Mesodermal cell (in vitro differentiated cells): ENCODE measurements around the gene APLP2.
"Not testable (repeated sequence)": the region's sequence is repeated elsewhere in the genome, so short reads cannot be mapped to it uniquely, and the experiment has no call there.

ENCODE experiments used
- H3K27ac ChIP-seq: 2 replicates; pipeline ENCODE4 v1.7.0; 2013; ENCODE audit warnings: mild to moderate bottlenecking, low read depth, low read length, moderate library complexity; ENCODE audit not compliant: severe bottlenecking
- H3K36me3 ChIP-seq: 2 replicates; pipeline ENCODE4 v1.7.1; 2013; ENCODE audit warnings: mild to moderate bottlenecking, low read length, moderate library complexity; ENCODE audit not compliant: control insufficient read depth, insufficient read depth
- H3K4me1 ChIP-seq: one replicate; pipeline ENCODE4 v1.7.1; 2013; ENCODE audit warnings: mild to moderate bottlenecking, low read length; ENCODE audit not compliant: insufficient read depth, control insufficient read depth, poor library complexity, severe bottlenecking
- H3K4me3 ChIP-seq: 2 replicates; pipeline ENCODE4 v1.7.0; 2013; ENCODE audit warnings: low read length, control low read depth, mild to moderate bottlenecking; ENCODE audit not compliant: insufficient read depth, poor library complexity, severe bottlenecking; ENCODE audit errors: extremely low read depth
- H3K9me3 ChIP-seq: 2 replicates; pipeline ENCODE4 v1.7.1; 2013; ENCODE audit warnings: mild to moderate bottlenecking, low read length, moderate library complexity; ENCODE audit not compliant: control insufficient read depth
- WGBS, 2 experiments: methylation state at CpG; one replicate each; pipeline ENCODE4 v1.1.5; 2013; ENCODE audit warnings: missing lambda C conversion rate in 2 of 2; ENCODE audit not compliant: insufficient coverage in 2 of 2; 5-methylcytosine and 5-hydroxymethylcytosine counted together

The APLP2 gene

DNA sequence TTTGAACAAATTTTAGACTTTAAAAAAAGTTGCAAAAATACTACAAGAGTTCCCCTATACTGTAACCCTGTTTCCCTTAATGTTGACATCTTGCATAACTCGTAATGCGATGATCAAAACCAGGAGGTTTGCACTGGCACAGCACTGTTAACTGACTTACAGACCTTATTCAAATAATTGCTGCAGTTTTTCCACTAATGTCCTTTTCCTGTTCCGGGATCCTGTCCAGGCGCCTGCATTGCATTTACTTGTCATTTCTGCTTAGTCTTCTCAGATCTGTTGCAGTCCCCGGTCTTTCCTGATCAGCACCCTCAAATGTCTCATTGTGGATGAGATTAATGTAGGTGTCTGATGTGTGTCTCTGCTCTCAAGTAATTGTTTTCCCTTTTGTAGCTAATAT, 32.0 kb downstream of the APLP2 start:
- H3K9me3 ChIP-seq: no peaks in the 10 kb centered on the region
- peaks cover 15% of the 10 kb centered on the region for H3K4me1 ChIP-seq
- WGBS, 2 experiments: 92 to 96% methylated on average over 4 to 5 of the region's 5 CpGs
- H3K36me3 ChIP-seq: peaks cover 14% of the 10 kb centered on the region
- no peak overlapping the region for H3K4me3 ChIP-seq
- H3K27ac ChIP-seq: no peak overlapping the region

DNA sequence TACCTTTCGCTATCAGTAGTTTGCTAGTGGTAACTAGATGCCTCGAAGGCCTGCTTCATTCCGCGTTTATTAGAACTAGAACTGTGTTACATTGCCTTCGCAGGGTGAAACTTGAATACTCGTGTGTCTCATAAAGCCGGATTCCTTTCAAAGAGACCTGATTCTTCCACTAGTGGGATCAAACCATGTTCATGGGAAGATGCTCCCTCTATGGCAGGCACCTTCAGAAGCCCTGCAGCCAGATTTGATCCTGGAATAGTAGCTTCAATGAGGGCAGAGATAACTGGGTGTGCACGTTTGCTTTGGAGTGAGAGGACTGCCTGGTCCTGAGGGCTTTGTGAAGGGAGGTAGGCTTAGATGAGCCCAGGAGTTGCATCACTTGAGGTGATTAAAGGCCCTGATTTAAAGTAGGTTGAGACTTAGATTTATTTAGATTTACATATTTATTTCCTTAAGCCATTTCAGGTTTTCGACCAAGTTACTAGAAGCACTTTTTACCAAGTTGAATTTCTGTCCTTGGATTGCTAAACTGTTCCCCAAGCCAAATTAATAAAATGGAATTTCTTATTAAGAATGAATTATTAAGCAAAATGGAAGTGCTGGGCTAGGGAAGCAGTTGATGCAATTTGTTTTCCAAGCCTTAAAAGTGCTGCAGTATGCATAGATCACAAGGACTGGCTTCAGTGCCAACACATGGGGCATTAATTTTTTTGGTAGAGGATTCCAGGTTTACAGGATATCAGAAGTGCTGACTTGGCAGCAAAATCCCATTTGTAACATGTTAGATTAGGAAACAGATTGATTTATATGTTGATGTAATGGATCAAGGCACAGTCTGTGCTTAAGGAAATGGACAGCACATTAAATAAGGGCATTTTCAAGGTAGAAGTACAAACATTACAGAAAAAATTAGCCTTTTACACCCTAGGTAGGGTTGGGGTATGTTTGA, 32.9 kb downstream of the APLP2 start:
- Histone ChIP-seq H3K27ac (peak overlapping the region; percentile 29), H3K4me3 (no peak overlapping the region), H3K9me3 (no peaks in the 10 kb centered on the region), H3K4me1 (peaks cover 15% of the 10 kb centered on the region), H3K36me3 (peaks cover 18% of the 10 kb centered on the region)
- 89 to 92% methylated on average over 8 of the region's 9 CpGs for WGBS, 2 experiments

DNA sequence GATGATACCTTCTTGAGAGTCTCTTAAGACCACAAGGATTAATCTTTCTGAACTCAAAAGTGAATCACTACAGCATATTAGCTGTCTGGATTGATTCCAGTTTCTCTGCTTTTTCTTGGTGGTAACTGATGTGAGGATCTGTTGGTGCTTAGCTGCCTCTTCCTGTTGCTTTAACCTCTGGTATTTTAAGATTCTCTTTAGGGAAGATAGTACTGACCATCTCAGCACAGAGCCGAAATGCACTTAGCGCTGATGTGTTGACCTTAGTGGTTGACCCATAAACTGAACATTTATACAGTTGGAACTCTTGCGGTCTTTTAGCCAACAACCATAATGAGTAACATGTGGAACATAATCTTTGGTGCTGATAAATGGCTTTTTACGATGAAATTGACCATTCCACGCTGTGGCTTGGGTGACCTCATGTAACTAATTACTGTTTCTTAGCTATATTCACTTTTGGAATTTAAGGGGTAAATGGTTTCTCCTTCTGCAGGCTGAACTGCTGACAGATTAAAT, 33.7 kb downstream of the APLP2 start:
- 90 to 100% methylated on average over 1 to 2 of the region's 5 CpGs for WGBS, 2 experiments
- peak overlapping the region; percentile 29 for H3K27ac ChIP-seq
- peaks cover 19% of the 10 kb centered on the region for H3K36me3 ChIP-seq
- peaks cover 15% of the 10 kb centered on the region for H3K4me1 ChIP-seq
- H3K9me3 ChIP-seq: no peaks in the 10 kb centered on the region
- H3K4me3 ChIP-seq: no peak overlapping the region

DNA sequence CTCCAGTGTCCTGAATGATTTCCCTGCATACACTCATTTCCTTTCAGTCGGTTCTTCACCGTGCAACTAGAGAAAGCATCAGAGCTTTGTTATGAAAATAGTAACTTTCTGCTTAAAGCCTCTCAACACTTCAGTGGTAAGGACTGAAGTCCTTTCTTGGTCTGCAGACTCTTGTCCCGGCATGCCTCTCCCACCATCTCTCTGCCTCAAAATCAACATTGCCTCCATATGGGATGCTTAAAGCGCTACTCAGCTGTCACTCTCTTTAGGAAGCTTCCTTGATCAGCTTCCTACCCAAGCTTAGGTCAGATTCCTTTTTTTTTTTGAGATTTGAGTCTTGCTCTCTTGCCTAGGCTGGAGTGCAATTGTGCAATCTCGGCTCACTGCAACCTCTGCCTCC, 36.7 kb downstream of the APLP2 start:
- WGBS, 2 experiments: 90 to 94% methylated on average over 2 to 5 of the region's 5 CpGs
- peaks cover 15% of the 10 kb centered on the region for H3K4me1 ChIP-seq
- H3K27ac ChIP-seq: no peak overlapping the region
- no peaks in the 10 kb centered on the region for H3K9me3 ChIP-seq
- H3K36me3 ChIP-seq: peaks cover 34% of the 10 kb centered on the region
- H3K4me3 ChIP-seq: no peak overlapping the region

DNA sequence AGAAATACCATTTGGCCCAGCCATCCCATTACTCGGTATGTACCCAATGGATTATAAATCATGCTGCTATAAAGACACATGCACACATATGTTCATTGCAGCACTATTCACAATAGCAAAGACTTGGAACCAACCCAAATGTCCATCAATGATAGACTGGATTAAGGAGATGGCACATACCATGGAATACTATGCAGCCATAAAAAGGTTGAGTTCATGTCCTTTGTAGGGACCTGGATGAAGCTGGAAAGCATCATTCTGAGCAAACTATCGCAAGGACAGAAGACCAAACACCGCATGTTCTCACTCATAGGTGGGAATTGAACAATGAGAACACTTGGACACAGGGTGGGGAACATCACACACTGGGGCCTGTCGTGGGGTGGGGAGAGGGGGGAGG, 39.0 kb downstream of the APLP2 start:
- peaks cover 57% of the 10 kb centered on the region for H3K36me3 ChIP-seq
- H3K4me1 ChIP-seq, H3K27ac ChIP-seq, H3K9me3 ChIP-seq, H3K4me3 ChIP-seq: not testable (repeated sequence)
- 100% methylated on average over 2 to 3 of the region's 4 CpGs for WGBS, 2 experiments

- peaks cover 64% of the 10 kb centered on the region for H3K36me3 ChIP-seq
- H3K9me3 ChIP-seq: no peaks in the 10 kb centered on the region
- 100% methylated on average over 1 to 2 of the region's 2 CpGs for WGBS, 2 experiments
- no peak overlapping the region for H3K4me3 ChIP-seq
- no peak overlapping the region for H3K27ac ChIP-seq
- H3K4me1 ChIP-seq: no peaks in the 10 kb centered on the region
These were observed 39.7 kb downstream of the APLP2 start for GRCh38 chr11:130109386-130109785.

DNA sequence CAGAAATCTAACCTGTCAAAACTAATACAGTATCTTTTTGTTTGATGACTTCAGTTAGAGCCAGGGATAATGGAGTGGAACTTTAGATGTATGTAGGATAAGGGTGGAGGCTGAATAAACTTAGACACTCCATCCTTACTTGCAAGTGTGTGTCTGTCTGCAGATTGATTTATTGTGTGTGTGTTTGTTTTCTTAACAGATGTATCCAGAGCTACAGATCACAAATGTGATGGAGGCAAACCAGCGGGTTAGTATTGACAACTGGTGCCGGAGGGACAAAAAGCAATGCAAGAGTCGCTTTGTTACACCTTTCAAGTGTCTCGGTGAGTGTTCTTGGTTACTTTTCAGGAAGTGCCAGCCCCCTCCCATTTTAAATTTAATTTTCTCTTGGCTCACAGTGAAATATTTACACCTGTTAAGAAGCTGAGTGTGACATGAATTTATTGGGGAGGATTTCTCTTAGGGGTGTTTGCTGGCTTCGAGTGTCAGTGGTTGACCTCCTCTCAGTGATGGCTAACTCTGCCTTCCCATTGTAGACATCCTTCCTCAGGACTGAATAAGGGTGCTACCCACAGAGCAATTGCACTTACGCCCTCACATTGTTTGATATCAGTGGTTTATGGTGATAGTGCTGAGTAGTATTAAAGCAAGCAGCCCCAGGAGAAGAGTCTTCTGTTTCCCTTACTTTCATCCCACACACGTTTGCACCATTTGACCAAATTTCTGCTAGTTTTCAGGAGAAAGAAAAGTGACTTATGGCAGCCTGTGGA, 40.8 kb downstream of the APLP2 start:
- 89 to 96% methylated on average over 3 to 4 of the region's 7 CpGs for WGBS, 2 experiments
- no peak overlapping the region for H3K27ac ChIP-seq

GRCh38 chr11:130112071-130112830, 42.6 kb downstream of the APLP2 start:
- Histone ChIP-seq H3K9me3 (no peaks in the 10 kb centered on the region), H3K4me1 (no peaks in the 10 kb centered on the region), H3K36me3 (peaks cover 64% of the 10 kb centered on the region), H3K4me3 (no peak overlapping the region), H3K27ac (no peak overlapping the region)
- 96% methylated on average over 8 to 10 of the region's 10 CpGs for WGBS, 2 experiments

More for the DNA sequence above, 40.8 kb downstream of the APLP2 start:
- Histone ChIP-seq H3K36me3 (peaks cover 68% of the 10 kb centered on the region), H3K4me3 (no peak overlapping the region), H3K4me1 (no peaks in the 10 kb centered on the region), H3K9me3 (no peaks in the 10 kb centered on the region)

- Histone ChIP-seq H3K27ac (no peak overlapping the region), H3K4me3 (no peak overlapping the region), H3K9me3 (no peaks in the 10 kb centered on the region), H3K4me1 (no peaks in the 10 kb centered on the region), H3K36me3 (peaks cover 75% of the 10 kb centered on the region)
- whole genome bisulfite sequencing, 2 experiments: 100% methylated on average over 1 to 4 of the region's 5 CpGs
These were observed 44.6 kb downstream of the APLP2 start for GRCh38 chr11:130114281-130114680.

DNA sequence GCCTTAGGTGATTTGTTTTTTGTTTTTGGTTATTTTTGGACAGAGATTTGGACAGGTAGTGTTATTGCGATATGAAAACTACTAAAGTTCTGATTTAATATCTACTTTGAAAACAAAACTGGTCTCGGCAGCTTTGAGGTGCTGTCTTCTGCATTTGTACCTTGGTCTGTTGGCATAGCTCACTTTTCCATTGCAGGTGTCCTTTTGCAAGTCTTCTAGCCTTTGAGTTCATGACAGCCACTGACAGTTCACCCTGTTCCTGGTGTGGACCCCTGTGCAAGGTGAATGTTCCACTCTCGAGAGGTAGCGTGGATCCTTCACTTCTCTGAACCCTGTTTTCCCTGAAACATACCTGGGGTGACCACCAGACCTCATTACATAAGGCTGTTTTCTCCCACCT, 45.0 kb downstream of the APLP2 start:
- Histone ChIP-seq H3K4me3 (no peak overlapping the region), H3K4me1 (no peaks in the 10 kb centered on the region), H3K9me3 (no peaks in the 10 kb centered on the region), H3K27ac (no peak overlapping the region), H3K36me3 (peaks cover 71% of the 10 kb centered on the region)
- 96 to 100% methylated on average over 3 of the region's 4 CpGs for WGBS, 2 experiments
